Adrenal gland (tissue), 12 donors: Measurements from ENCODE around the gene CLASRP. TPM values are rescaled to one million over a fixed set of nuclear protein-coding genes. Genes with fewer than 3 reads are reported as not detected.
A peak's percentile ranks its signal among the peaks of the same experiment; 100 is the strongest.

Experiments used
- DNase-seq, 7 donors: peaks; one replicate each; pipeline ENCODE4 v3.0.0-alpha.2; 2019 to 2020
- H3K27ac ChIP-seq, 5 donors: fragments of 200-600 bp; sonication (generic) in 4 of 5; 1 replicate in 3 of 5; 2 replicates in 2 of 5; pipeline versions ENCODE4 v1.5.1 to v1.8.0; 2016 to 2020; ENCODE audit warnings: mild to moderate bottlenecking in 1 of 5
- H3K27me3 ChIP-seq: fragments of 200-600 bp; 2 replicates; pipeline ENCODE4 v1.8.0; 2021
- H3K36me3 ChIP-seq, 2 donors: fragments of 200-600 bp; replicated peaks in 1 of 2; 1 replicate in 1 of 2; 2 replicates in 1 of 2; pipeline versions ENCODE4 v1.5.1 to v1.8.0; 2018 to 2022
- H3K4me1 ChIP-seq, 2 donors: fragments of 200-600 bp; replicated peaks in 1 of 2; 1 replicate in 1 of 2; 2 replicates in 1 of 2; pipeline versions ENCODE4 v1.5.1 to v1.8.0; 2018 to 2021
- H3K4me3 ChIP-seq, 4 donors: fragments of 200-600 bp; sonication (generic) in 3 of 4; one replicate each; pipeline ENCODE4 v1.5.1; 2016 to 2018
- H3K9me3 ChIP-seq, 3 donors: fragments of 200-600 bp; sonication (generic) in 1 of 3; replicated peaks in 1 of 3; 1 replicate in 2 of 3; 2 replicates in 1 of 3; pipeline versions ENCODE4 v1.5.1 to v1.8.0; 2016 to 2021
- POLR2A ChIP-seq, 2 donors: fragments of 450-650 bp; IDR thresholded peaks; one replicate each; pipeline ENCODE4 v1.6.1; 2017; ENCODE audit warnings: antibody characterized with exemption in 2 of 2, mild to moderate bottlenecking in 2 of 2, moderate library complexity in 1 of 2
- WGBS, 4 donors: extraction: QIAGEN DNeasy Blood & Tissue Kit in 2 of 4; methylation state at CpG; one replicate each; pipeline versions ENCODE4 v1.1.5 to v1.1.7; 2013 to 2017; 5-methylcytosine and 5-hydroxymethylcytosine counted together
- intact Hi-C, 2 donors: fragments of 100-400 bp; cut with DNase I; formaldehyde crosslinking; loops; one replicate each; pipeline versions ENCODE4 v1.14.1 to v1.15.0; 2022 to 2023
- polyA plus RNA-seq, 3 donors: library from polyadenylated mRNA; stranded (reverse); fragments of 200-250 nt in 2 of 3; fragments of 350-450 nt in 1 of 3; fragmentation: Illumina TruSeq in 1 of 3; extraction: RNeasy Lipid Tissue Mini Kit (QIAGEN cat#74804) in 1 of 3; gene quantifications; one replicate each; pipeline ENCODE4 v1.2.3, GENCODE V29; 2013 to 2014
- total RNA-seq, 9 donors: library from RNA; depleted of rRNA in 4 of 9; stranded (reverse); fragments of >200 nt in 4 of 9; fragments of 120-200 nt in 1 of 9; fragmentation: NEBNext Ultra II Directional in 1 of 9; extraction: Animal tissue kit (Norgen Biotek cat#: 25700) in 1 of 9; gene quantifications; one replicate each; pipeline versions ENCODE4 v1.1.0 to v1.2.4, GENCODE V29; 2013 to 2023
- TF ChIP-seq, protein P1 (sequence below), 6 experiments: fragments of 450-650 bp in 4 of 6; fragments of 200-600 bp in 2 of 6; sonication (generic) in 1 of 6; IDR thresholded peaks; 1 replicate in 5 of 6; 2 replicates in 1 of 6; pipeline versions ENCODE4 v1.5.1 to v1.8.0; 2016 to 2021; ENCODE audit warnings: antibody characterized with exemption in 6 of 6, mild to moderate bottlenecking in 2 of 6, moderate library complexity in 1 of 6
- donor health status: healthy with polysubstance abuse.
- donor health status: Bipolar disorder and iron deficiency.
- donor health status: DM: yes; HTN: yes; CAD: no.
- donor health status: DM: no; HTN: no; CAD: no.
- donor health status: DM: no; HTN: no; CAD: no.
- donor health status: DM: yes; HTN: yes; CAD: no.

Gene CLASRP
- total and polyA plus RNA-seq, 12 donors, result 19.8 to 730 (median 64.7) TPM

GRCh38 chr19:45101806-45102205 lies 63.0 kb downstream of the CLASRP start:
- Histone ChIP-seq H3K36me3 (no peaks in the 10 kb centered on the region), H3K4me1 (peaks cover 57 to 81% of the 10 kb centered on the region in 2 donors), H3K9me3 (no peaks in the 10 kb centered on the region), H3K27ac (peak overlapping the region in 4 of 5 donors; percentile 96 to 99 (median 98)), H3K27me3 (no peaks in the 10 kb centered on the region), H3K4me3 (no peak overlapping the region)
- WGBS, 4 donors, result 44 to 58% (median 46%) methylated on average over 8 of the region's 8 CpGs
- intact Hi-C loops, result no loop called here
- peak in 1 of 2 donors; percentile 32 for TF ChIP-seq POLR2A (IDR thresholded peaks at IDR 0.05)
- TF ChIP-seq, protein P1, sequence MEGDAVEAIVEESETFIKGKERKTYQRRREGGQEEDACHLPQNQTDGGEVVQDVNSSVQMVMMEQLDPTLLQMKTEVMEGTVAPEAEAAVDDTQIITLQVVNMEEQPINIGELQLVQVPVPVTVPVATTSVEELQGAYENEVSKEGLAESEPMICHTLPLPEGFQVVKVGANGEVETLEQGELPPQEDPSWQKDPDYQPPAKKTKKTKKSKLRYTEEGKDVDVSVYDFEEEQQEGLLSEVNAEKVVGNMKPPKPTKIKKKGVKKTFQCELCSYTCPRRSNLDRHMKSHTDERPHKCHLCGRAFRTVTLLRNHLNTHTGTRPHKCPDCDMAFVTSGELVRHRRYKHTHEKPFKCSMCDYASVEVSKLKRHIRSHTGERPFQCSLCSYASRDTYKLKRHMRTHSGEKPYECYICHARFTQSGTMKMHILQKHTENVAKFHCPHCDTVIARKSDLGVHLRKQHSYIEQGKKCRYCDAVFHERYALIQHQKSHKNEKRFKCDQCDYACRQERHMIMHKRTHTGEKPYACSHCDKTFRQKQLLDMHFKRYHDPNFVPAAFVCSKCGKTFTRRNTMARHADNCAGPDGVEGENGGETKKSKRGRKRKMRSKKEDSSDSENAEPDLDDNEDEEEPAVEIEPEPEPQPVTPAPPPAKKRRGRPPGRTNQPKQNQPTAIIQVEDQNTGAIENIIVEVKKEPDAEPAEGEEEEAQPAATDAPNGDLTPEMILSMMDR (IDR thresholded peaks at IDR 0.05), result no peak
- peak in 4 of 7 donors; percentile 55 to 68 (median 66) for DNase-seq

GRCh38 chr19:45102481-45102880 lies 63.6 kb downstream of the CLASRP start:
- Histone ChIP-seq H3K4me1 (peaks cover 51 to 76% of the 10 kb centered on the region in 2 donors), H3K36me3 (no peaks in the 10 kb centered on the region), H3K9me3 (no peaks in the 10 kb centered on the region), H3K27me3 (no peaks in the 10 kb centered on the region), H3K4me3 (no peak overlapping the region), H3K27ac (peak overlapping the region in 4 of 5 donors; percentile 38 to 99 (median 98))
- 80 to 88% (median 85%) methylated on average over 4 to 7 of the region's 7 CpGs for WGBS, 4 donors
- TF ChIP-seq, protein P1 (IDR thresholded peaks at IDR 0.05), result no peak
- no peak for TF ChIP-seq POLR2A (IDR thresholded peaks at IDR 0.05)
- intact Hi-C loops, result no loop called here
- DNase-seq, result no peak

DNA sequence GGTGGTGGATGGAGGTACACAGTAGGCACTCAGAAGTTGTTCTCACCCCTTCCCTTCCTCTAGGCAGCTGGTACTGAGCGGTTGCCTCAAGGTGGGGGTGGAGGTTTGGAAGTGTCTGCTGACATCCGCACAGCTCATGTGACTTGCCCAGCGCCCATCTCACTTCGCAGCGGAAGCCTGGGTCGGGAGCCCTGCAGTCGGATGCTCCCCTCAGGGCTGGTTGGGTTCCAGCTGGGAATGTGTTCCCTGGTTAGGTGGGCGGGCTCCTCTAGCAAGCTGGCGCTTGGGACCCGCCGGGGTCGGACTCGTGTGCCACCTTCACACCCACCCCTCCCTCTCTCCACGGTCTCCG lies 64.3 kb downstream of the CLASRP start:
- Histone ChIP-seq H3K4me1 (peaks cover 44 to 76% of the 10 kb centered on the region in 2 donors), H3K4me3 (no peak overlapping the region), H3K9me3 (no peaks in the 10 kb centered on the region), H3K27me3 (no peaks in the 10 kb centered on the region), H3K27ac (peak overlapping the region in 2 of 5 donors; percentile 97 to 98), H3K36me3 (no peaks in the 10 kb centered on the region)
- WGBS, 4 donors, result 36 to 66% (median 49%) methylated on average over 7 to 15 of the region's 15 CpGs
- peak in 1 of 7 donors; percentile 46 for DNase-seq
- TF ChIP-seq, protein P1 (IDR thresholded peaks at IDR 0.05), result no peak
- no peak for TF ChIP-seq POLR2A (IDR thresholded peaks at IDR 0.05)
- intact Hi-C loops, result no loop called here

DNA sequence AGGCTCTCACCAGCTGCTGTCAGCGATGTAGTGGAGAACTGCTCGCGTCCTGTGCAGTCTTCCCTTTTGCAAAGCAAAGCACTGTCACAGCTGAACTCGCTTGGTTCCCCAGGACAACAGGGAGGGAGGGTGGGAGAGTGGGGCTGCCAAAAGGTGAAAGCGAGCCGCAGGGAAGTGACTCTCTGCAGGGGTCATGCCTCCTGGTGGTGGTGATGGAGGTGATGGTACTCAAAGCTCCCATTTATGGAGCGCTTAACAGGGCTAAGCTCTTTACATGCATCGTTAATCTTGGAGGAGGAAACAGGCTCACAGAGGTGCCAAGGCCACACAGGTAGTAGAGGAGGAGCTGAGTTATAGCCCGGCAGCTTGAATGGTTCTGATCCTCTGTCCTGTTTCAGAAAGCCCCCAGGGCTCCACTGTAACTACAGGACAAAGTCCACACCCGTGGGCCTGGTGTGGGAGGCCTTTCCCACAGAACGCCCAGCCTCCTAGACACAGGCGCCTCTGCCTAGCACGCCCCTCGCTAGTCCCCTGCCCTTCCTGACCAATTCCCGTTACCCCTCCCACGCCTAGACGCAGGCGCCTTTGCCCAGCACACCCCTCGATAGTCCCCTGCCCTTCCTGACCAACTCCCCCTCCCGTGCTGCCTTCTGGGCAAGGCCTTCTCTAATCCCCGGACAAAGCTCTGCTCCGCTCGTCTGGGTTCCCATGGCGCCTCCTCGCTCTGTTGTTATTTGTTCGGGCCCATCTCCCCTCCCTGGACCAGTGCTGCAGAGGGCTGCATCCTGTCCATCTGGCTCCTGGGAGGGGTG lies 64.9 kb downstream of the CLASRP start:
- Histone ChIP-seq H3K4me3 (no peak overlapping the region), H3K36me3 (no peaks in the 10 kb centered on the region), H3K4me1 (peaks cover 40 to 71% of the 10 kb centered on the region in 2 donors), H3K27ac (peak overlapping the region in 2 of 5 donors; percentile 97 to 98), H3K9me3 (no peaks in the 10 kb centered on the region), H3K27me3 (no peaks in the 10 kb centered on the region)
- no peak for DNase-seq
- no peak for TF ChIP-seq POLR2A (IDR thresholded peaks at IDR 0.05)
- TF ChIP-seq, protein P1 (IDR thresholded peaks at IDR 0.05), result no peak
- intact Hi-C loops, result no loop called here
- 61 to 72% (median 68%) methylated on average over 23 to 26 of the region's 26 CpGs for WGBS, 4 donors
